SK-N-SH (cell line): Measurements from ENCODE around the gene C6.

ENCODE experiments used
- CTCF ChIP-seq: fragments of 200-600 bp; sonication (generic); IDR thresholded peaks from 2 replicates; pipeline ENCODE4 v1.6.1; 2017; ENCODE audit warnings: antibody characterized with exemption, mild to moderate bottlenecking, moderate library complexity
- FOXM1 ChIP-seq: IDR thresholded peaks from 2 replicates; pipeline ENCODE4 v1.4.0; 2012; ENCODE audit warnings: low read depth, mild to moderate bottlenecking
- MXI1 ChIP-seq: IDR thresholded peaks from 2 replicates; pipeline ENCODE4 v1.6.1; 2012; ENCODE audit warnings: mild to moderate bottlenecking, low read depth, low read length, improper control_type of control experiment
- RCOR1 ChIP-seq: fragments of 150-350 bp; IDR thresholded peaks from 2 replicates; pipeline ENCODE4 v1.6.1; 2017; ENCODE audit warnings: antibody characterized with exemption, low read length
- REST ChIP-seq: IDR thresholded peaks from 2 replicates; pipeline ENCODE4 v1.6.1; 2012; ENCODE audit warnings: mild to moderate bottlenecking, low read depth, low read length, moderate library complexity
- RFX5 ChIP-seq: IDR thresholded peaks from 2 replicates; pipeline ENCODE4 v1.6.1; 2012; ENCODE audit warnings: mild to moderate bottlenecking, improper control_type of control experiment, low read length
- TAF1 ChIP-seq: IDR thresholded peaks from 2 replicates; pipeline ENCODE4 v1.6.1; 2012; ENCODE audit warnings: low read depth, mild to moderate bottlenecking, low read length, moderate library complexity, borderline replicate concordance
- TCF12 ChIP-seq: IDR thresholded peaks from 2 replicates; pipeline ENCODE4 v1.4.0; 2012
- YY1 ChIP-seq: IDR thresholded peaks from 2 replicates; pipeline ENCODE4 v1.4.0; 2012; ENCODE audit warnings: low read depth, mild to moderate bottlenecking
- TF ChIP-seq, protein P1 (sequence below): fragments of 150-350 bp; IDR thresholded peaks from 2 replicates; pipeline ENCODE4 v1.6.1; 2017; ENCODE audit warnings: antibody characterized with exemption, low read length, low read depth, borderline replicate concordance

DNA sequence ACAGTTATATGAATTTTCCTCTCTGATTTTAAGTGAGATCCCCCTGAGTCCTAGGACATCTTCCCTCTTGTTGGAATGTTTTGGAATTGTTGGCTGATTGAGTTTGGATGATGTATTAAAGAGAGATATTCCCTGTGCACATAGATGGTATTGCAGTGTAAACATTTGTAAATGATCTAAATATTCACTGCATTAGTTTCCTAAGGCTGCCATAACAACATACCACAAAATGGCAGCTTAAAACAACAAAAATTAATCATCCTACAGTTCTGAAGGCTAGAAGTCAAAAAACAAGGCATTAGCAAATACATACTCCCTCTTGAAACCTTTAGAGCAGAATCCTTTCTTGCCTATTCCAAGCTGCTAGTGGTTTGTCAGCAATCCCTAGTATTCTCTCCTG is 104.1 kb downstream of the C6 start:
- TF ChIP-seq CTCF = no peak
- TF ChIP-seq TAF1 = no peak
- no peak for TF ChIP-seq FOXM1
- no peak for TF ChIP-seq MXI1
- TF ChIP-seq RFX5 = no peak
- no peak for TF ChIP-seq TCF12
- TF ChIP-seq, protein P1, sequence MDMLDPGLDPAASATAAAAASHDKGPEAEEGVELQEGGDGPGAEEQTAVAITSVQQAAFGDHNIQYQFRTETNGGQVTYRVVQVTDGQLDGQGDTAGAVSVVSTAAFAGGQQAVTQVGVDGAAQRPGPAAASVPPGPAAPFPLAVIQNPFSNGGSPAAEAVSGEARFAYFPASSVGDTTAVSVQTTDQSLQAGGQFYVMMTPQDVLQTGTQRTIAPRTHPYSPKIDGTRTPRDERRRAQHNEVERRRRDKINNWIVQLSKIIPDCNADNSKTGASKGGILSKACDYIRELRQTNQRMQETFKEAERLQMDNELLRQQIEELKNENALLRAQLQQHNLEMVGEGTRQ = no peak
- no peak for TF ChIP-seq REST
- no peak for TF ChIP-seq RCOR1
- TF ChIP-seq YY1 = no peak
